B cell (primary cell): Measurements from ENCODE around the gene FER. TPM values are rescaled to one million over a fixed set of nuclear protein-coding genes. Genes with fewer than 3 reads are reported as not detected.

ENCODE experiments used
- ATAC-seq: fragments of 200-7000 bp; cut with Tn5 transposase; one replicate; pipeline ENCODE4 v1.10.0; 2021; ENCODE audit warnings: low read depth, mild to moderate bottlenecking, moderate number of reproducible peaks, moderate library complexity
- CTCF ChIA-PET: fragments of 350-600 bp; sonication (Branson Sonifier 250); formaldehyde crosslinking; loops from one replicate; lab custom pipeline; 2021; ENCODE audit warnings: antibody characterized with exemption, inconsistent platforms; lab: Charles Lee
- POLR2A ChIA-PET: fragments of 350-600 bp; sonication (Branson Sonifier 250); formaldehyde crosslinking; loops from one replicate; lab custom pipeline; 2021; ENCODE audit warnings: antibody characterized with exemption; lab: Charles Lee
- DNase-seq: peaks from one replicate; pipeline ENCODE4 v3.0.0; 2013
- H2AFZ ChIP-seq: 2 replicates; pipeline ENCODE4 v1.6.1; 2012; ENCODE audit warnings: mild to moderate bottlenecking, low read depth, low read length; ENCODE audit not compliant: insufficient read depth, poor library complexity, severe bottlenecking
- H3K27ac ChIP-seq, 2 donors: 1 replicate in 1 of 2; 2 replicates in 1 of 2; pipeline ENCODE4 v1.5.1; 2012 to 2013; ENCODE audit warnings: low read length in 2 of 2, mild to moderate bottlenecking in 2 of 2, moderate library complexity in 1 of 2
- H3K27me3 ChIP-seq, 4 experiments: fragments of 200-600 bp in 1 of 4; sonication (generic) in 1 of 4; replicated peaks in 1 of 4; 1 replicate in 2 of 4; 2 replicates in 2 of 4; pipeline versions ENCODE4 v1.6.1 to v1.7.0; 2013 to 2016; ENCODE audit warnings: low read length in 3 of 4, mild to moderate bottlenecking in 2 of 4, mixed read lengths in 1 of 4, moderate library complexity in 1 of 4; ENCODE audit not compliant: insufficient read depth in 4 of 4, control insufficient read depth in 3 of 4; ENCODE audit errors: control extremely low read depth in 1 of 4
- H3K36me3 ChIP-seq, 2 experiments: replicated peaks in 1 of 2; 1 replicate in 1 of 2; 2 replicates in 1 of 2; pipeline versions ENCODE4 v1.6.1 to v1.7.1; 2013; ENCODE audit warnings: low read length in 1 of 2; ENCODE audit not compliant: insufficient read depth in 2 of 2, control insufficient read depth in 1 of 2; ENCODE audit errors: control extremely low read depth in 1 of 2, extremely low read depth in 1 of 2
- H3K4me1 ChIP-seq, 2 donors: fragments of 200-600 bp in 1 of 2; sonication (generic) in 1 of 2; 1 replicate in 1 of 2; 2 replicates in 1 of 2; pipeline versions ENCODE4 v1.5.1 to v1.6.1; 2013 to 2017; ENCODE audit warnings: low read length in 2 of 2; ENCODE audit not compliant: control insufficient read depth in 2 of 2, insufficient read depth in 2 of 2
- H3K4me2 ChIP-seq: replicated peaks from 2 replicates; pipeline ENCODE3; 2012; ENCODE audit warnings: mild to moderate bottlenecking, low read depth, low read length; ENCODE audit not compliant: poor library complexity, severe bottlenecking
- H3K4me3 ChIP-seq, 5 experiments: fragments of 200-600 bp in 1 of 5; sonication (generic) in 1 of 5; 1 replicate in 3 of 5; 2 replicates in 2 of 5; pipeline versions ENCODE4 v1.5.1 to v1.7.0; 2011 to 2016; ENCODE audit warnings: low read length in 4 of 5, mild to moderate bottlenecking in 4 of 5, low read depth in 2 of 5, control low read depth in 1 of 5, moderate library complexity in 1 of 5; ENCODE audit not compliant: insufficient read depth in 1 of 5; ENCODE audit errors: control extremely low read depth in 1 of 5, extremely low read depth in 1 of 5
- H3K79me2 ChIP-seq: fragments of 200-600 bp; sonication (generic); one replicate; pipeline ENCODE4 v1.6.0; 2016; ENCODE audit warnings: low read length; ENCODE audit not compliant: control insufficient read depth, insufficient read depth
- H3K9ac ChIP-seq: fragments of 200-600 bp; sonication (generic); 2 replicates; pipeline ENCODE4 v1.6.1; 2017; ENCODE audit warnings: mild to moderate bottlenecking, low read length, moderate library complexity
- H3K9me3 ChIP-seq, 3 donors: one replicate each; pipeline versions ENCODE4 v1.6.1 to v1.7.1; 2013; ENCODE audit warnings: low read length in 2 of 3; ENCODE audit not compliant: control insufficient read depth in 2 of 3, insufficient read depth in 1 of 3; ENCODE audit errors: control extremely low read depth in 1 of 3
- H4K20me1 ChIP-seq: 2 replicates; pipeline ENCODE4 v1.6.0; 2012; ENCODE audit warnings: mild to moderate bottlenecking, low read length; ENCODE audit not compliant: insufficient read depth, control insufficient read depth, poor library complexity, severe bottlenecking
- H3K27ac Mint-ChIP-seq: one replicate; pipeline ENCODE4 v1.8.0; 2021; ENCODE audit warnings: mixed read lengths
- H3K27me3 Mint-ChIP-seq: one replicate; pipeline ENCODE4 v1.8.0; 2021; ENCODE audit warnings: mixed read lengths
- H3K4me1 Mint-ChIP-seq: one replicate; pipeline ENCODE4 v1.8.0; 2021; ENCODE audit warnings: mixed read lengths
- H3K4me3 Mint-ChIP-seq: one replicate; pipeline ENCODE4 v1.8.0; 2021; ENCODE audit warnings: mixed read lengths
- H3K9me3 Mint-ChIP-seq: one replicate; pipeline ENCODE4 v1.8.0; 2022; ENCODE audit warnings: mixed read lengths; ENCODE audit not compliant: insufficient read depth
- CTCF ChIP-seq: fragments of 200-600 bp; IDR thresholded peaks from one replicate; pipeline ENCODE4 v1.8.0; 2022; ENCODE audit warnings: antibody characterized with exemption, mild to moderate bottlenecking
- EZH2 ChIP-seq: IDR thresholded peaks from 2 replicates; pipeline ENCODE4 v1.6.1; 2012; ENCODE audit warnings: borderline replicate concordance, low read depth, mild to moderate bottlenecking, moderate library complexity, low read length; ENCODE audit not compliant: insufficient read depth, poor library complexity, severe bottlenecking
- WGBS: methylation state at CpG from one replicate; pipeline ENCODE4 v1.1.5; 2013; ENCODE audit warnings: missing lambda C conversion rate; ENCODE audit not compliant: insufficient coverage; 5-methylcytosine and 5-hydroxymethylcytosine counted together
- intact Hi-C: fragments of 100-400 bp; cut with micrococcal nuclease; formaldehyde crosslinking; loops from one replicate; pipeline ENCODE4 v1.10.0; 2022
- polyA plus RNA-seq: library from polyadenylated mRNA; depleted of rRNA; stranded (reverse); fragments of >200 nt; gene quantifications from 2 replicates; pipeline ENCODE4 v1.2.3, GENCODE V29; 2012
- total RNA-seq, 2 donors: library from RNA; stranded (reverse); fragments of 120-200 nt in 1 of 2; gene quantifications; 1 replicate in 1 of 2; 2 replicates in 1 of 2; pipeline versions ENCODE4 v1.2.3 to v1.2.4, GENCODE V29; 2013 to 2022

The FER gene
- total and polyA plus RNA-seq, 2 donors (not counting 1 experiment from before 2014, with no cell fraction given): 1.3 to 41.3 TPM

- ATAC-seq (no peak), DNase-seq (no peak)
- H3K4me3 Mint-ChIP-seq: no peak overlapping the region
- no peaks in the 10 kb centered on the region for H3K27me3 ChIP-seq
- H3K27ac Mint-ChIP-seq: no peak overlapping the region
- no peaks in the 10 kb centered on the region for H4K20me1 ChIP-seq
- H3K27me3 Mint-ChIP-seq: no peaks in the 10 kb centered on the region
- ChIA-PET POLR2A (no interaction called here), CTCF (no interaction called here)
- H3K9me3 ChIP-seq: no peaks in the 10 kb centered on the region
- TF ChIP-seq CTCF: no peak
- TF ChIP-seq EZH2: no peak
- 97% methylated on average over 7 of the region's 7 CpGs for WGBS
- peaks cover 2% of the 10 kb centered on the region for H3K4me1 Mint-ChIP-seq
- no peak overlapping the region for H3K4me3 ChIP-seq
- no peak overlapping the region for H3K27ac ChIP-seq
- intact Hi-C loops: no loop called here
- H2AFZ ChIP-seq: no peak overlapping the region
- no peaks in the 10 kb centered on the region for H3K36me3 ChIP-seq
- H3K9me3 Mint-ChIP-seq: peaks cover 6% of the 10 kb centered on the region
- H3K4me2 ChIP-seq: no peak overlapping the region
- H3K4me1 ChIP-seq: no peaks in the 10 kb centered on the region
- H3K9ac ChIP-seq: no peak overlapping the region
- no peaks in the 10 kb centered on the region for H3K79me2 ChIP-seq
These were observed 74.7 kb downstream of the FER start for GRCh38 chr5:108822211-108822947.

- WGBS: no CpG with 5 or more reads among the region's 1 CpG
- Histone ChIP-seq H3K79me2 (no peaks in the 10 kb centered on the region), H3K27ac (no peak overlapping the region), H3K9me3 (no peaks in the 10 kb centered on the region), H3K4me2 (no peak overlapping the region), H4K20me1 (no peaks in the 10 kb centered on the region), H2AFZ (no peak overlapping the region), H3K4me3 (no peak overlapping the region), H3K27me3 (no peaks in the 10 kb centered on the region), H3K36me3 (no peaks in the 10 kb centered on the region), H3K9ac (no peak overlapping the region), H3K4me1 (no peaks in the 10 kb centered on the region)
- no peaks in the 10 kb centered on the region for H3K27me3 Mint-ChIP-seq
- no peak for TF ChIP-seq EZH2
- no peak for TF ChIP-seq CTCF
- POLR2A ChIA-PET: no interaction called here
- no peak for DNase-seq
- H3K4me3 Mint-ChIP-seq: no peak overlapping the region
- intact Hi-C loops: no loop called here
- CTCF ChIA-PET: no interaction called here
- H3K27ac Mint-ChIP-seq: no peak overlapping the region
- no peak for ATAC-seq
- H3K4me1 Mint-ChIP-seq: peaks cover 2% of the 10 kb centered on the region
- H3K9me3 Mint-ChIP-seq: peaks cover 4% of the 10 kb centered on the region
These were observed 79.4 kb downstream of the FER start for GRCh38 chr5:108827131-108827530.
